HG02852 (cell line): ENCODE results near the gene UBE3C.
A peak's percentile ranks its signal among the peaks of the same experiment; 100 is the strongest.

Experiments
- ATAC-seq: cut with Tn5 transposase; IDR thresholded peaks from one replicate; pipeline ENCODE4 v1.9.1; 2021; ENCODE audit warnings: mild to moderate bottlenecking, moderate library complexity; ENCODE audit not compliant: unreplicated experiment

The UBE3C gene

GRCh38 chr7:157168571-157168970 is 29.8 kb downstream of the UBE3C start:
- ATAC-seq, result no peak

GRCh38 chr7:157176771-157177170 is 38.0 kb downstream of the UBE3C start:
- no peak for ATAC-seq

GRCh38 chr7:157177333-157177982 is 38.7 kb downstream of the UBE3C start:
- ATAC-seq, result no peak

- ATAC-seq, result peak; percentile 70
Measured at GRCh38 chr7:157177983-157178381, 39.3 kb downstream of the UBE3C start.

GRCh38 chr7:157183832-157184231 is 45.1 kb downstream of the UBE3C start:
- no peak for ATAC-seq

GRCh38 chr7:157188091-157188665 is 49.5 kb downstream of the UBE3C start:
- ATAC-seq, result no peak

- ATAC-seq, result no peak
Measured at GRCh38 chr7:157189405-157189804, 50.7 kb downstream of the UBE3C start.

GRCh38 chr7:157192861-157193260 is 54.1 kb downstream of the UBE3C start:
- ATAC-seq, result no peak

GRCh38 chr7:157193274-157193673 is 54.5 kb downstream of the UBE3C start:
- no peak for ATAC-seq

- no peak for ATAC-seq
Measured at GRCh38 chr7:157194948-157195347, 56.2 kb downstream of the UBE3C start.

GRCh38 chr7:157195868-157196267 is 57.1 kb downstream of the UBE3C start:
- no peak for ATAC-seq

GRCh38 chr7:157204134-157204533 is 65.4 kb downstream of the UBE3C start:
- ATAC-seq, result no peak

- ATAC-seq, result no peak
Measured at GRCh38 chr7:157205438-157205837, 66.7 kb downstream of the UBE3C start.

GRCh38 chr7:157208571-157209413 is 70.1 kb downstream of the UBE3C start:
- no peak for ATAC-seq

GRCh38 chr7:157210682-157211081 is 72.0 kb downstream of the UBE3C start:
- ATAC-seq, result no peak

- ATAC-seq, result no peak
Measured at GRCh38 chr7:157211690-157212089, 73.0 kb downstream of the UBE3C start.

GRCh38 chr7:157219154-157219553 is 80.4 kb downstream of the UBE3C start:
- peak; percentile 89 for ATAC-seq

GRCh38 chr7:157220916-157221569 is 82.3 kb downstream of the UBE3C start:
- no peak for ATAC-seq

GRCh38 chr7:157222687-157223086 is 84.0 kb downstream of the UBE3C start:
- no peak for ATAC-seq

GRCh38 chr7:157224627-157225026 is 85.9 kb downstream of the UBE3C start:
- no peak for ATAC-seq

- no peak for ATAC-seq
Measured at GRCh38 chr7:157228864-157229422, 90.2 kb downstream of the UBE3C start.
